ENCODE results near the gene SPRR1A.

GRCh38 chr1:152946248-152946647 is 37.6 kb upstream of the SPRR1A start:
- TF ChIP-seq CTCF (IDR thresholded peaks at IDR 0.05) (no peak), POLR2A (IDR thresholded peaks at IDR 0.05) (no peak), EP300 (IDR thresholded peaks at IDR 0.05) (no peak)

All from gastroesophageal sphincter (tissue), 3 donors.